ENCODE data around the gene TSHZ2. TPM values are rescaled to one million over a fixed set of nuclear protein-coding genes. Genes with fewer than 3 reads are reported as not detected.
A peak's percentile ranks its signal among the peaks of the same experiment; 100 is the strongest.
"Not testable (repeated sequence)": the region's sequence is repeated elsewhere in the genome, so short reads cannot be mapped to it uniquely, and the experiment has no call there.

Gene TSHZ2
- total RNA-seq, 1 experiment from 2014 or later = 0.07 TPM

- no peak for TF ChIP-seq CBX3 (IDR thresholded peaks at IDR 0.05; ENCODE audit: low read depth)
Measured at GRCh38 chr20:53517146-53517545, 545.0 kb downstream of the TSHZ2 start (continued).

GRCh38 chr20:53521421-53521820, 549.3 kb downstream of the TSHZ2 start:
- CTCF ChIA-PET; BruUV-seq (replicated peaks); H3K9ac ChIP-seq (ENCODE audit: low read length); H3K27me3 ChIP-seq (ENCODE audit: insufficient read depth, low read length); H3K36me3 ChIP-seq (ENCODE audit: control insufficient read depth in 1 of 2, insufficient read depth in 2 of 2, low read length in 2 of 2); intact Hi-C loops (cut with micrococcal nuclease); H3K27ac ChIP-seq (ENCODE audit: low read depth, low read length); H3K9me2 ChIP-seq (ENCODE audit: insufficient read depth); H3K79me2 ChIP-seq (ENCODE audit: insufficient read depth, low read length); H4K20me1 ChIP-seq (ENCODE audit: insufficient read depth); H3K4me1 ChIP-seq (ENCODE audit: control insufficient read depth in 1 of 2, insufficient read depth in 2 of 2, low read length in 2 of 2); H3K9me3 ChIP-seq (ENCODE audit: control insufficient read depth in 1 of 2, insufficient read depth in 1 of 2, low read depth in 1 of 2, low read length in 2 of 2); RAD21 ChIA-PET (ENCODE audit: low non-redundant PET in 1 of 2, low total read pairs in 2 of 2, uncharacterized antibody in 2 of 2, unreplicated experiment in 2 of 2): not testable (repeated sequence)
- H3K4me2 ChIP-seq (ENCODE audit: low read length) = peak overlapping the region; percentile 39
- ATAC-seq (peak; percentile 85), DNase-seq (ENCODE audit: low read depth, low spot score) (peak; percentile 74)
- 0 out of 4 replicates have a peak overlapping the region, but pooled peaks of 1 of the 2 experiments have one; percentile 3 for H3K4me3 ChIP-seq (replicated peaks in 1 of 2; ENCODE audit: low read depth in 1 of 2, low read length in 2 of 2)
- H2AFZ ChIP-seq (ENCODE audit: low read depth, low read length, poor library complexity, severe bottlenecking) = peak overlapping the region; percentile 59
- POLR2A ChIA-PET = interaction anchor here (0.6 kb wide), 1 partner anchor 274 kb away, joined by 4 read pairs; no protein-coding TSS in a partner anchor
- TF ChIP-seq MAX (IDR thresholded peaks at IDR 0.05) = peak; percentile 96
- TF ChIP-seq CBX3 (IDR thresholded peaks at IDR 0.05; ENCODE audit: low read depth) = peak; percentile 78; the same call in 1 of the 2 replicates
- TF ChIP-seq POLR2AphosphoS5 (IDR thresholded peaks at IDR 0.05; ENCODE audit: low read depth, low read length) = peak; percentile 26; the same call in 1 of the 2 replicates
- peak; percentile 67 for TF ChIP-seq JUND (IDR thresholded peaks at IDR 0.05)
- TF ChIP-seq FOSL1 (IDR thresholded peaks at IDR 0.05; ENCODE audit: low read depth) = peak; percentile 67

- POLR2A ChIA-PET = interaction anchor here (0.6 kb wide), 1 partner anchor 275 kb away, joined by 4 read pairs; no protein-coding TSS in a partner anchor
- H3K9me2 ChIP-seq (ENCODE audit: insufficient read depth) = no peaks in the 10 kb centered on the region
- ATAC-seq (no peak), DNase-seq (ENCODE audit: low read depth, low spot score) (no peak)
- H3K4me2 ChIP-seq (ENCODE audit: low read length) = no peak overlapping the region
- H3K27me3 ChIP-seq (ENCODE audit: insufficient read depth, low read length) = no peaks in the 10 kb centered on the region
- RAD21 ChIA-PET (ENCODE audit: low non-redundant PET in 1 of 2, low total read pairs in 2 of 2, uncharacterized antibody in 2 of 2, unreplicated experiment in 2 of 2) = no interaction called here
- H3K9me3 ChIP-seq (ENCODE audit: control insufficient read depth in 1 of 2, insufficient read depth in 1 of 2, low read depth in 1 of 2, low read length in 2 of 2) = no peaks in the 10 kb centered on the region
- H3K27ac ChIP-seq (ENCODE audit: low read depth, low read length) = no peak overlapping the region
- H3K4me3 ChIP-seq (replicated peaks in 1 of 2; ENCODE audit: low read depth in 1 of 2, low read length in 2 of 2) = no peak overlapping the region
- no peak overlapping the region for H2AFZ ChIP-seq (ENCODE audit: low read depth, low read length, poor library complexity, severe bottlenecking)
- no peaks in the 10 kb centered on the region for H3K79me2 ChIP-seq (ENCODE audit: insufficient read depth, low read length)
- intact Hi-C loops (cut with micrococcal nuclease) = no loop called here
- peaks cover 3 to 9% of the 10 kb centered on the region in 2 experiments for H3K4me1 ChIP-seq (ENCODE audit: control insufficient read depth in 1 of 2, insufficient read depth in 2 of 2, low read length in 2 of 2)
- BruUV-seq (replicated peaks) = no TSS peak
- no peaks in the 10 kb centered on the region for H3K36me3 ChIP-seq (ENCODE audit: control insufficient read depth in 1 of 2, insufficient read depth in 2 of 2, low read length in 2 of 2)
- H3K9ac ChIP-seq (ENCODE audit: low read length) = no peak overlapping the region
- no peaks in the 10 kb centered on the region for H4K20me1 ChIP-seq (ENCODE audit: insufficient read depth)
- CTCF ChIA-PET = no interaction called here
- TF ChIP-seq TCF7L2 (IDR thresholded peaks at IDR 0.05; ENCODE audit: borderline replicate concordance, extremely low read depth, insufficient read depth, insufficient read length) = no peak
- TF ChIP-seq YY1 (IDR thresholded peaks at IDR 0.05; ENCODE audit: extremely low read depth, insufficient replicate concordance, low read depth, low read length) = no peak
- TF ChIP-seq ELF1 (IDR thresholded peaks at IDR 0.05; ENCODE audit: borderline replicate concordance, low read depth) = no peak
- no peak for TF ChIP-seq ZNF274 (IDR thresholded peaks at IDR 0.05; ENCODE audit: low read depth, low read length)
- no peak for TF ChIP-seq REST (IDR thresholded peaks at IDR 0.05; ENCODE audit: low read depth)
- TF ChIP-seq SRF (IDR thresholded peaks at IDR 0.05; ENCODE audit: low read depth) = no peak
- no peak for TF ChIP-seq ATF3 (IDR thresholded peaks at IDR 0.05)
- no peak for TF ChIP-seq JUND (IDR thresholded peaks at IDR 0.05)
- no peak for TF ChIP-seq EZH2phosphoT487 (IDR thresholded peaks at IDR 0.05; ENCODE audit: borderline replicate concordance)
- no peak for TF ChIP-seq FOSL1 (IDR thresholded peaks at IDR 0.05; ENCODE audit: low read depth)
- no peak for TF ChIP-seq EGR1 (IDR thresholded peaks at IDR 0.05; ENCODE audit: low read depth)
- TF ChIP-seq EZH2 (IDR thresholded peaks at IDR 0.05) = no peak
- TF ChIP-seq CEBPB (IDR thresholded peaks at IDR 0.05; ENCODE audit: low read depth) = no peak
- TF ChIP-seq RAD21 (IDR thresholded peaks at IDR 0.05; ENCODE audit: low read depth) = no peak
Measured at GRCh38 chr20:53522026-53522425, 549.9 kb downstream of the TSHZ2 start.

All from HCT116 (cell line).